Measurements from ENCODE around the gene CDC34. TPM values are rescaled to one million over a fixed set of nuclear protein-coding genes. Genes with fewer than 3 reads are reported as not detected.

The CDC34 gene
- total and polyA plus RNA-seq, 4 donors, result 19.2 to 83.8 (median 41.7) TPM

DNA sequence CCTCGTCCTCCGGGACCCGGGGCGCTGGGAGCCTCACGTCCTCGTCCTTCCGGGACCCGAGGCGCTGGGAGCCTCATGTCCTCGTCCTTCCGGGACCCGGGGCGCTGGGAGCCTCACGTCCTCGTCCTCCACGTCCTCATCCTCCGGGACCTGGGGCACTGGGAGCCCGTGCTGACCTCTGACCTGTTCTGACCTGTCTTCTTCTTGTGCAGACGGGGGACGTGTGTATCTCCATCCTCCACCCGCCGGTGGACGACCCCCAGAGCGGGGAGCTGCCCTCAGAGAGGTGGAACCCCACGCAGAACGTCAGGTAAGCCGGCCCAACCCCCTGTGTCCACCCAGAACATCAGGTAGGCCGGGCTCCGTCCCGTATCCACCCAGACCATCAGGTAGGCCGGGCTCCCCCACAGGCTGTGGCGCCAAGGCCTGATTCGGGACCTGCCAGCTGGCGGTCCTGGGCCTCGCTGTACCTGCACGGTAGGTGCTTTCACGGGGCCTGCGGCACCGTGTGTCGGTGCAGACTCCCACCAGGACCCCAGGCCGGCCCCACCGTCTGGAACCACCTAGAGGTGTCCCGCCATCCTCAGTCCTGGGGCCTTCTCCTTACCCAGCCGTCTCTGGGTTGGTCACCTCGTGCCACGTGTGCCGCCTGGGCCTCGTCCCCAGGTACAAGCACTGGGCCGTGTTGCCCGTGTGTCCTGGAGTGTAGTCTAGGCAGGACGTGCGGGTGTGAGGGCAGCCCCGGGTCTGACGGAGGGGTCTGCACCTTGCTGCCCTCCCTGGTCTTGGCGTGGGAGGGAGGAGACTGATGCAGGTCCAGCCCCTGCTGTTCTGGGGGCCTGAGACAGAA is 4.7 kb downstream of the CDC34 start:
- Histone ChIP-seq H3K4me1 (ENCODE audit: control insufficient read depth in 4 of 4, insufficient read depth in 4 of 4, low read length in 3 of 4) (peaks cover 13 to 30% (median 20%) of the 10 kb centered on the region in 4 donors), H3K9ac (ENCODE audit: low read depth in 1 of 2, low read length in 2 of 2) (no peak overlapping the region), H3K27ac (ENCODE audit: low read depth in 1 of 2, low read length in 2 of 2) (no peak overlapping the region), H3K4me3 (ENCODE audit: low read depth in 1 of 3, low read length in 3 of 3) (no peak overlapping the region), H3K27me3 (ENCODE audit: control insufficient read depth in 4 of 4, insufficient read depth in 4 of 4, low read length in 3 of 4) (no peaks in the 10 kb centered on the region), H3K36me3 (ENCODE audit: control insufficient read depth in 4 of 4, insufficient read depth in 3 of 4, low read depth in 1 of 4, low read length in 3 of 4) (peaks cover 3 to 25% (median 16%) of the 10 kb centered on the region in 4 donors), H3K9me3 (ENCODE audit: control insufficient read depth in 4 of 4, low read length in 3 of 4) (no peaks in the 10 kb centered on the region)
- 93% methylated on average over 55 of the region's 55 CpGs for WGBS
- DNase-seq (ENCODE audit: low spot score), result no peak
- TF ChIP-seq, protein P1, sequence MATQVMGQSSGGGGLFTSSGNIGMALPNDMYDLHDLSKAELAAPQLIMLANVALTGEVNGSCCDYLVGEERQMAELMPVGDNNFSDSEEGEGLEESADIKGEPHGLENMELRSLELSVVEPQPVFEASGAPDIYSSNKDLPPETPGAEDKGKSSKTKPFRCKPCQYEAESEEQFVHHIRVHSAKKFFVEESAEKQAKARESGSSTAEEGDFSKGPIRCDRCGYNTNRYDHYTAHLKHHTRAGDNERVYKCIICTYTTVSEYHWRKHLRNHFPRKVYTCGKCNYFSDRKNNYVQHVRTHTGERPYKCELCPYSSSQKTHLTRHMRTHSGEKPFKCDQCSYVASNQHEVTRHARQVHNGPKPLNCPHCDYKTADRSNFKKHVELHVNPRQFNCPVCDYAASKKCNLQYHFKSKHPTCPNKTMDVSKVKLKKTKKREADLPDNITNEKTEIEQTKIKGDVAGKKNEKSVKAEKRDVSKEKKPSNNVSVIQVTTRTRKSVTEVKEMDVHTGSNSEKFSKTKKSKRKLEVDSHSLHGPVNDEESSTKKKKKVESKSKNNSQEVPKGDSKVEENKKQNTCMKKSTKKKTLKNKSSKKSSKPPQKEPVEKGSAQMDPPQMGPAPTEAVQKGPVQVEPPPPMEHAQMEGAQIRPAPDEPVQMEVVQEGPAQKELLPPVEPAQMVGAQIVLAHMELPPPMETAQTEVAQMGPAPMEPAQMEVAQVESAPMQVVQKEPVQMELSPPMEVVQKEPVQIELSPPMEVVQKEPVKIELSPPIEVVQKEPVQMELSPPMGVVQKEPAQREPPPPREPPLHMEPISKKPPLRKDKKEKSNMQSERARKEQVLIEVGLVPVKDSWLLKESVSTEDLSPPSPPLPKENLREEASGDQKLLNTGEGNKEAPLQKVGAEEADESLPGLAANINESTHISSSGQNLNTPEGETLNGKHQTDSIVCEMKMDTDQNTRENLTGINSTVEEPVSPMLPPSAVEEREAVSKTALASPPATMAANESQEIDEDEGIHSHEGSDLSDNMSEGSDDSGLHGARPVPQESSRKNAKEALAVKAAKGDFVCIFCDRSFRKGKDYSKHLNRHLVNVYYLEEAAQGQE (IDR thresholded peaks at IDR 0.05), result no peak
- no peak for TF ChIP-seq NR2F2 (IDR thresholded peaks at IDR 0.05)
- no peak for TF ChIP-seq JUND (IDR thresholded peaks at IDR 0.05)
- TF ChIP-seq HNF4G (IDR thresholded peaks at IDR 0.05), result no peak
- TF ChIP-seq RAD21 (IDR thresholded peaks at IDR 0.05), result no peak
- TF ChIP-seq, protein P2, sequence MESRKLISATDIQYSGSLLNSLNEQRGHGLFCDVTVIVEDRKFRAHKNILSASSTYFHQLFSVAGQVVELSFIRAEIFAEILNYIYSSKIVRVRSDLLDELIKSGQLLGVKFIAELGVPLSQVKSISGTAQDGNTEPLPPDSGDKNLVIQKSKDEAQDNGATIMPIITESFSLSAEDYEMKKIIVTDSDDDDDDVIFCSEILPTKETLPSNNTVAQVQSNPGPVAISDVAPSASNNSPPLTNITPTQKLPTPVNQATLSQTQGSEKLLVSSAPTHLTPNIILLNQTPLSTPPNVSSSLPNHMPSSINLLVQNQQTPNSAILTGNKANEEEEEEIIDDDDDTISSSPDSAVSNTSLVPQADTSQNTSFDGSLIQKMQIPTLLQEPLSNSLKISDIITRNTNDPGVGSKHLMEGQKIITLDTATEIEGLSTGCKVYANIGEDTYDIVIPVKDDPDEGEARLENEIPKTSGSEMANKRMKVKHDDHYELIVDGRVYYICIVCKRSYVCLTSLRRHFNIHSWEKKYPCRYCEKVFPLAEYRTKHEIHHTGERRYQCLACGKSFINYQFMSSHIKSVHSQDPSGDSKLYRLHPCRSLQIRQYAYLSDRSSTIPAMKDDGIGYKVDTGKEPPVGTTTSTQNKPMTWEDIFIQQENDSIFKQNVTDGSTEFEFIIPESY (IDR thresholded peaks at IDR 0.05), result no peak

DNA sequence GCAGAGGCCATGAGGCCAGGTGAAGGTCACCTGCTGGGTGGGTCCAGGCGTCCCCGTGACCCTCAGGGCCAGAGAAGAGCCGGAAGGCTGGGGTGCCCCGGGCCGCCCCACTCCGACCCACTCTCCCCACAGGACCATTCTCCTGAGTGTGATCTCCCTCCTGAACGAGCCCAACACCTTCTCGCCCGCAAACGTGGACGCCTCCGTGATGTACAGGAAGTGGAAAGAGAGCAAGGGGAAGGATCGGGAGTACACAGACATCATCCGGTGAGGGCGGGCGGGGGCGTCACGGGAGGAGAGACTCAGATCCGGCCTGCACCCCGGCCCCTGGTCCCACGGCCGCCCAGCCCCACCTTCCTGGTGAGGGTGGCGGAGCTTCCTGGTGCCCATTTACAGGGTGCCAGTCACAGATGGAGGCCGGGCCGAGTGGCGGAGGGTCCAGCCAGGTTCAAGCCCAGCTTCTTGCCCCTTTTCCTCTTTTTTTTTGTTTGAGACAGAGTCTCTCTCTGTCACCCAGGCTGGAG is 5.4 kb downstream of the CDC34 start:
- Histone ChIP-seq H3K27me3 (ENCODE audit: control insufficient read depth in 4 of 4, insufficient read depth in 4 of 4, low read length in 3 of 4) (no peaks in the 10 kb centered on the region), H3K36me3 (ENCODE audit: control insufficient read depth in 4 of 4, insufficient read depth in 3 of 4, low read depth in 1 of 4, low read length in 3 of 4) (peaks cover 3 to 31% (median 17%) of the 10 kb centered on the region in 4 donors), H3K4me3 (ENCODE audit: low read depth in 1 of 3, low read length in 3 of 3) (no peak overlapping the region), H3K9me3 (ENCODE audit: control insufficient read depth in 4 of 4, low read length in 3 of 4) (no peaks in the 10 kb centered on the region), H3K27ac (ENCODE audit: low read depth in 1 of 2, low read length in 2 of 2) (no peak overlapping the region), H3K4me1 (ENCODE audit: control insufficient read depth in 4 of 4, insufficient read depth in 4 of 4, low read length in 3 of 4) (peaks cover 13 to 30% (median 20%) of the 10 kb centered on the region in 4 donors), H3K9ac (ENCODE audit: low read depth in 1 of 2, low read length in 2 of 2) (no peak overlapping the region)
- DNase-seq (ENCODE audit: low spot score), result no peak
- TF ChIP-seq, protein P3, sequence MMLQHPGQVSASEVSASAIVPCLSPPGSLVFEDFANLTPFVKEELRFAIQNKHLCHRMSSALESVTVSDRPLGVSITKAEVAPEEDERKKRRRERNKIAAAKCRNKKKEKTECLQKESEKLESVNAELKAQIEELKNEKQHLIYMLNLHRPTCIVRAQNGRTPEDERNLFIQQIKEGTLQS (IDR thresholded peaks at IDR 0.05), result no peak
- TF ChIP-seq YY1 (IDR thresholded peaks at IDR 0.05) (no peak), SP1 (IDR thresholded peaks at IDR 0.05) (no peak), FOXA2 (IDR thresholded peaks at IDR 0.05) (no peak), NR2F2 (IDR thresholded peaks at IDR 0.05) (no peak), HNF4G (IDR thresholded peaks at IDR 0.05) (no peak), RXRA (IDR thresholded peaks at IDR 0.05) (no peak), FOXA1 (IDR thresholded peaks at IDR 0.05) (no peak)
- TF ChIP-seq, protein P2 (IDR thresholded peaks at IDR 0.05), result no peak
- TF ChIP-seq, protein P4, sequence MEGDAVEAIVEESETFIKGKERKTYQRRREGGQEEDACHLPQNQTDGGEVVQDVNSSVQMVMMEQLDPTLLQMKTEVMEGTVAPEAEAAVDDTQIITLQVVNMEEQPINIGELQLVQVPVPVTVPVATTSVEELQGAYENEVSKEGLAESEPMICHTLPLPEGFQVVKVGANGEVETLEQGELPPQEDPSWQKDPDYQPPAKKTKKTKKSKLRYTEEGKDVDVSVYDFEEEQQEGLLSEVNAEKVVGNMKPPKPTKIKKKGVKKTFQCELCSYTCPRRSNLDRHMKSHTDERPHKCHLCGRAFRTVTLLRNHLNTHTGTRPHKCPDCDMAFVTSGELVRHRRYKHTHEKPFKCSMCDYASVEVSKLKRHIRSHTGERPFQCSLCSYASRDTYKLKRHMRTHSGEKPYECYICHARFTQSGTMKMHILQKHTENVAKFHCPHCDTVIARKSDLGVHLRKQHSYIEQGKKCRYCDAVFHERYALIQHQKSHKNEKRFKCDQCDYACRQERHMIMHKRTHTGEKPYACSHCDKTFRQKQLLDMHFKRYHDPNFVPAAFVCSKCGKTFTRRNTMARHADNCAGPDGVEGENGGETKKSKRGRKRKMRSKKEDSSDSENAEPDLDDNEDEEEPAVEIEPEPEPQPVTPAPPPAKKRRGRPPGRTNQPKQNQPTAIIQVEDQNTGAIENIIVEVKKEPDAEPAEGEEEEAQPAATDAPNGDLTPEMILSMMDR (IDR thresholded peaks at IDR 0.05; ENCODE audit: low read depth, low read length, missing input control), result no peak
- WGBS, result 95% methylated on average over 26 of the region's 26 CpGs

Measured in liver (tissue), 9 donors.